Measurements from ENCODE around the gene ZNF524.

ZNF524 gene

DNA sequence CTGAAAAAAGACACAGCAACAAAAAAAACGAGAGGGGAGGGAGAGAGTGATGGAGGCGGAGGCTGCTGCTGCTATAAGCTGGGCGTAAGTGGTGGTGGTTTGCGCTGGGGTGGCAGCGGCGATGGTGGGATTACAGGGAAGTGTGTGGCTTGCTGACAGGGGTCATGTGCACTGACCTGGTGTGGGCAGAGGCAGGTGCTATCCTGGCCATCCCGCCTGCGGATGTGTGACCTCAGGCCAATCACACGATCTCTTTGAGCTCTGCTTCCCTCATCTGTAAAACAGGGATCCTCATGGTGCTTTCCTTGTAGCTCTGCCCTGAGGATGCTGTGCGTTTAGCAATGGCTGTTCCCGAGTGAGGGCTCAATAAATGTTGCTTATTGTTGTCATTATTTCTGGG lies 37.4 kb downstream of the ZNF524 start:
- no peak overlapping the region for H3K4me3 ChIP-seq (ENCODE audit: low read depth, low read length)
- TF ChIP-seq, protein P1, sequence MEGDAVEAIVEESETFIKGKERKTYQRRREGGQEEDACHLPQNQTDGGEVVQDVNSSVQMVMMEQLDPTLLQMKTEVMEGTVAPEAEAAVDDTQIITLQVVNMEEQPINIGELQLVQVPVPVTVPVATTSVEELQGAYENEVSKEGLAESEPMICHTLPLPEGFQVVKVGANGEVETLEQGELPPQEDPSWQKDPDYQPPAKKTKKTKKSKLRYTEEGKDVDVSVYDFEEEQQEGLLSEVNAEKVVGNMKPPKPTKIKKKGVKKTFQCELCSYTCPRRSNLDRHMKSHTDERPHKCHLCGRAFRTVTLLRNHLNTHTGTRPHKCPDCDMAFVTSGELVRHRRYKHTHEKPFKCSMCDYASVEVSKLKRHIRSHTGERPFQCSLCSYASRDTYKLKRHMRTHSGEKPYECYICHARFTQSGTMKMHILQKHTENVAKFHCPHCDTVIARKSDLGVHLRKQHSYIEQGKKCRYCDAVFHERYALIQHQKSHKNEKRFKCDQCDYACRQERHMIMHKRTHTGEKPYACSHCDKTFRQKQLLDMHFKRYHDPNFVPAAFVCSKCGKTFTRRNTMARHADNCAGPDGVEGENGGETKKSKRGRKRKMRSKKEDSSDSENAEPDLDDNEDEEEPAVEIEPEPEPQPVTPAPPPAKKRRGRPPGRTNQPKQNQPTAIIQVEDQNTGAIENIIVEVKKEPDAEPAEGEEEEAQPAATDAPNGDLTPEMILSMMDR (IDR thresholded peaks at IDR 0.05; ENCODE audit: low read depth, low read length, missing control alignments): no peak
- no peak for DNase-seq (ENCODE audit: low read depth)

DNA sequence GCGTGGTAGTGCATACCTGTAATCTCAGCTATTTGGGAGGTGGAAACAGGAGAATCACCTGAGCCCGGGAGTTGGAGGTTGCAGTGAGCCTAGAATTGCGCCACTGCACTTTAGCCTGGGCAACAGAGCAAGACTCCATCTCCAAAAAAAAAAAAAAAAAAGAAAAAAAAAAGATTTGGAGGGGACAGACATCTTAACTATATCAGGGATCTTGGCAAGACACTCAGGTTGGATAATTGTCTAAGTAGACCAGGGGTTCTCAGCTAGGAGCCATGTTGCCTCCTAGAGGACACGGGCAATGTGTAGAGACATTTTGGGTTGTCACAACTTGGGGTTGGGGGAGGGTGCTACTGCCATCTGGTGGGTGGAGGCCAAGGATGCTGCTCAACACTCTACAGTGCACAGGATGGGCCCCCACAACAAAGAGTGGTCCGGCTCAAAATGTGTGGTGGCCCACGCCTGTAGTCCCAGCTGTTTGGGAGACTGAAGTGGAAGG lies 38.8 kb downstream of the ZNF524 start:
- DNase-seq (ENCODE audit: low read depth): no peak
- no peak overlapping the region for H3K4me3 ChIP-seq (ENCODE audit: low read depth, low read length)
- TF ChIP-seq, protein P1 (IDR thresholded peaks at IDR 0.05; ENCODE audit: low read depth, low read length, missing control alignments): peak; percentile 66

DNA sequence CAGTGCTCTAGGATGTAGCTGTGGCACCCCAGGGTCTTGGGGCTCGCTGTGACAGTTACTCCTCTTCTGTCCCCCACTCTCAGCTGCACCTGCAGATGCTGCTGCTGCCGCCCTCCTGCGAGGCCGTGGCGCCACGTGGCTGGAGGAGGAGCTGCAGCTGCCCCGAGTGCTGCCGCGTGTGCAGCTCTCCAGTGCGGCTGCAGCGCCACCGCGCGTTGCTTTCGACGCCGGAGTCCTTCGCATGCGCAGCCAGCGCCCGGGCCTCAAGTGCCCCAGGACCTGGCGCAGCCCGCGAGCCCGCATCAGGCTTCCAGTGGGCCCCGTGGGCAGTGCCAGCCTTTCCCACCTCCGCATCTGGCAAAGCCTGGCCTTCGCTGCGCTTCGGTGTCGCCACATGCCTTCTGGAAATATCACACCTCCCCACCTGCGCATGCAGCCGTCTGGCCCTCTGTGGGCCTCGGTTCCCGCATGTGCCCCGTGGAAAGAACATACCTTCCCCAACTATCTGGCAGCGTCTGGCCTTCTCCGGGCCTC lies 40.0 kb downstream of the ZNF524 start:
- peak; percentile 67 for DNase-seq (ENCODE audit: low read depth)

GRCh38 chr19:55640577-55641425 lies 40.7 kb downstream of the ZNF524 start, which contains the start of gene ZNF580:
ZNF580 (plus strand) TSS chr19:55641002; CDS start chr19:55642509, 1,507 bp downstream.
- DNase-seq (ENCODE audit: low read depth): no peak
- TF ChIP-seq, protein P1 (IDR thresholded peaks at IDR 0.05; ENCODE audit: low read depth, low read length, missing control alignments): no peak
- peak within 1 kb of the TSS; percentile 71 for H3K4me3 ChIP-seq (ENCODE audit: low read depth, low read length)

More for the DNA sequence above, 40.0 kb downstream of the ZNF524 start:
- H3K4me3 ChIP-seq (ENCODE audit: low read depth, low read length): peak overlapping the region; percentile 71
- TF ChIP-seq, protein P1 (IDR thresholded peaks at IDR 0.05; ENCODE audit: low read depth, low read length, missing control alignments): peak; percentile 75

GRCh38 chr19:55641426-55642152 lies 41.5 kb downstream of the ZNF524 start:
- DNase-seq (ENCODE audit: low read depth): no peak
- TF ChIP-seq, protein P1 (IDR thresholded peaks at IDR 0.05; ENCODE audit: low read depth, low read length, missing control alignments): no peak
- peak overlapping the region; percentile 71 for H3K4me3 ChIP-seq (ENCODE audit: low read depth, low read length)

DNA sequence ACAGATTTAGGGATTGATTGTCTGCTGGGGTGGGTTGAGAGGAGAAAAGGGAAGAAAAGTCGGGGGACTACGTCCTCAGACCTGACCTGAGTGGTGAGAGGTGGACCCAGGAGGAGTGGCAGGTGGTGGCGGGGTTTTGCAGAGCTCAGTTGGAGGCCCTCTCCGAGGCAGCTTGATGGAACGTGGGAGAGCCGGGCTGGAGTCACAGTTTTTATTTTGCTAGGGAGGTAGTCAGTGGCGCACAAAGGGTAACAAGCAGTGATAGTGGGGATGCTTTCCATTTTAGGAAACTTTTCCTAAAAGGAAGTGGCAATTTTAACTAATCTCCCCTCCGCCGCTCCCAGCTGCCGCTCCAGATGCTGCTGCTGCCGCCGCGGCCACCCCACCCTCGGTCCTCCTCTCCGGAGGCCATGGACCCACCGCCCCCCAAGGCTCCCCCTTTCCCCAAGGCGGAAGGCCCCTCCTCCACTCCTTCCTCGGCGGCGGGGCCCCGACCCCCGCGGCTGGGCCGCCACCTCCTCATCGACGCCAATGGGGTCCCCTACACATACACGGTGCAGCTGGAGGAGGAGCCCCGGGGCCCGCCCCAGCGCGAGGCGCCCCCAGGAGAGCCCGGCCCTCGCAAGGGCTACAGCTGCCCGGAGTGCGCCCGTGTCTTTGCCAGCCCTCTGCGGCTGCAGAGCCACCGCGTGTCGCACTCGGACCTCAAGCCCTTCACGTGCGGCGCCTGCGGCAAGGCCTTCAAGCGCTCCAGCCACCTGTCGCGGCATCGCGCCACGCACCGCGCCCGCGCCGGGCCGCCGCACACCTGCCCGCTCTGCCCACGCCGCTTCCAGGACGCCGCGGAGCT lies 42.3 kb downstream of the ZNF524 start:
- H3K4me3 ChIP-seq (ENCODE audit: low read depth, low read length): peak overlapping the region; percentile 71
- TF ChIP-seq, protein P1 (IDR thresholded peaks at IDR 0.05; ENCODE audit: low read depth, low read length, missing control alignments): no peak
- DNase-seq (ENCODE audit: low read depth): no peak

Measured in GM12864 (cell line).